Ectodermal cell (in vitro differentiated cells): ENCODE measurements around the gene TOR1B.

Experiments
- H3K27ac ChIP-seq: 2 replicates; pipeline ENCODE4 v1.7.0; 2013; ENCODE audit warnings: mild to moderate bottlenecking, low read depth, low read length; ENCODE audit not compliant: insufficient read depth, poor library complexity, severe bottlenecking
- H3K27me3 ChIP-seq: 2 replicates; pipeline ENCODE4 v1.7.0; 2013; ENCODE audit warnings: mild to moderate bottlenecking, low read length; ENCODE audit not compliant: insufficient read depth, control insufficient read depth, poor library complexity, severe bottlenecking
- H3K36me3 ChIP-seq: one replicate; pipeline ENCODE4 v1.7.0; 2013; ENCODE audit warnings: low read length; ENCODE audit not compliant: control insufficient read depth, insufficient read depth
- H3K4me1 ChIP-seq: one replicate; pipeline ENCODE4 v1.7.0; 2013; ENCODE audit warnings: low read length; ENCODE audit not compliant: control insufficient read depth, insufficient read depth
- H3K4me3 ChIP-seq: 2 replicates; pipeline ENCODE4 v1.7.0; 2013; ENCODE audit warnings: low read depth, low read length, control low read depth; ENCODE audit not compliant: insufficient read depth
- H3K9me3 ChIP-seq: 2 replicates; pipeline ENCODE4 v1.7.0; 2013; ENCODE audit warnings: mild to moderate bottlenecking, low read length, moderate library complexity; ENCODE audit not compliant: control insufficient read depth
- WGBS, 2 experiments: methylation state at CpG; one replicate each; pipeline ENCODE4 v1.1.7; 2013; ENCODE audit warnings: missing lambda C conversion rate in 2 of 2; 5-methylcytosine and 5-hydroxymethylcytosine counted together

The TOR1B gene

DNA sequence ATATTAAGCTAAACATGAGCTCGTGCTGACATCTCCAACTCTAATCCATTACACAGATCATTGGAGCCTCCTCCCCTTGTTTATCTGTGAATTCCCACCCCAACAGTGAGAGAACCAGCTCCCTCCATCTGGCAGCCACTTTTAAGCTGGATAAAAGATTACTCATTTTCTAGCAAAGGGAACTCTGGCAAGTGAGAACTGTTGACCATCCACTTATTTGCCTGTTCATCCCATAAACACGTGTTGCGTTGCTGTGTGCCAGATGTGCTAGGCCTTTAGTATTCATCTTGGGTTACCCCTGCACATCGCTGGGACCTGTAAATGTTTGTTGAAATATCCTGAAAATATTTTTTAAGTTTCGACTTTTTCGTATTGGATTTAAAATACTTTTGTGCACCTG is 23.4 kb downstream of the TOR1B start:
- peaks cover 27% of the 10 kb centered on the region for H3K36me3 ChIP-seq
- H3K27me3 ChIP-seq, result no peaks in the 10 kb centered on the region
- no peaks in the 10 kb centered on the region for H3K4me1 ChIP-seq
- H3K4me3 ChIP-seq, result no peak overlapping the region
- 96 to 98% methylated on average over 6 of the region's 6 CpGs for WGBS, 2 experiments
- H3K9me3 ChIP-seq, result no peaks in the 10 kb centered on the region
- H3K27ac ChIP-seq, result no peak overlapping the region

DNA sequence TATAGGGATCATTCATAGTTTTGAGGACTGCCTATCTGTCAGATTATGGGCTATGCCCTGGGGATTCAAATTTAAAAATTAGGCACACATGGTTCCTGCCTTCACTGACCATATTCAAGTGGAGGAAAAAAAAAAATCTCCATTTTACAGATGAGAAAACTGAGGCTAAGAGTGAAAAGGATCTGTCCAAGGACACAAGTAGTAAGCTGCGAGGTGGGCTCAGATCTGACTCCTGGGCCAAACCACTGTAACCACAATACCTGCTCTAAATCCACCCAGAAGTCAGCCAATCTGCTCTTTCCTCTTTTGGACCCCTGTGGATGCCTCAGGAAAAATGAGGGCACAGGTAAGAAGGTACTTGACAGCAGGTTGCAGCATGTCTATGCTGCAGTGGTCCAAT is 23.8 kb downstream of the TOR1B start:
- no peak overlapping the region for H3K27ac ChIP-seq
- H3K9me3 ChIP-seq, result no peaks in the 10 kb centered on the region
- 89 to 93% methylated on average over 1 of the region's 1 CpG for WGBS, 2 experiments
- H3K4me1 ChIP-seq, result no peaks in the 10 kb centered on the region
- no peak overlapping the region for H3K4me3 ChIP-seq
- H3K36me3 ChIP-seq, result peaks cover 27% of the 10 kb centered on the region
- no peaks in the 10 kb centered on the region for H3K27me3 ChIP-seq

DNA sequence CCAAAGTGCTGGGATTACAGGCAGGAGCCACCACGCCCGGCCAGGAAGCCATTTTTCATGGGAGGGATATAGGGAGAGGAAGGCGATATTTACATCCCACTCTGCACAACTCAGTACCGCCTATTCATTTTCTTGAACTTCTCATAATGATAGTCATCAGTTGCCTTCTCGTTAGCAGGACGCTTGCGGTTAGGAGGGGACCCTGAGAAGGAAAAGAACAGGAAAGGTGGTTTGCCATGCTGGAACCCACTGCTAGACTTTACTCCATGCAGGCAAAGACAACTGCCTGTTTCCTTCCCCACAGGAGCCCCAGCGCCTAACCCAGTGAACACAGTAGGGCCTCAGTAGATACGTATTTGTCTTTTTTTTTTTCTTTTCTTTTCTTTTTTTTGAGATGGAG is 25.1 kb downstream of the TOR1B start:
- Histone ChIP-seq H3K36me3 (peaks cover 25% of the 10 kb centered on the region), H3K27me3 (no peaks in the 10 kb centered on the region), H3K27ac (no peak overlapping the region), H3K9me3 (no peaks in the 10 kb centered on the region), H3K4me1 (no peaks in the 10 kb centered on the region), H3K4me3 (no peak overlapping the region)
- 89% methylated on average over 9 of the region's 9 CpGs for WGBS, 2 experiments

- peaks cover 25% of the 10 kb centered on the region for H3K36me3 ChIP-seq
These were observed 26.0 kb downstream of the TOR1B start for GRCh38 chr9:129828969-129829368.

GRCh38 chr9:129832982-129833381 is 30.0 kb downstream of the TOR1B start:
- no peak overlapping the region for H3K27ac ChIP-seq
- no peaks in the 10 kb centered on the region for H3K27me3 ChIP-seq
- H3K4me3 ChIP-seq, result no peak overlapping the region
- H3K4me1 ChIP-seq, result peaks cover 5% of the 10 kb centered on the region
- 83 to 95% methylated on average over 1 of the region's 1 CpG for WGBS, 2 experiments
- no peaks in the 10 kb centered on the region for H3K9me3 ChIP-seq
- peaks cover 25% of the 10 kb centered on the region for H3K36me3 ChIP-seq

More at GRCh38 chr9:129828969-129829368, 26.0 kb downstream of the TOR1B start:
- 95% methylated on average over 10 of the region's 10 CpGs for WGBS, 2 experiments
- Histone ChIP-seq H3K4me3 (no peak overlapping the region), H3K27ac (no peak overlapping the region), H3K4me1 (no peaks in the 10 kb centered on the region), H3K9me3 (no peaks in the 10 kb centered on the region), H3K27me3 (no peaks in the 10 kb centered on the region)

GRCh38 chr9:129834489-129835127 is 31.6 kb downstream of the TOR1B start:
- WGBS, 2 experiments, result 5 to 6% methylated on average over 32 of the region's 32 CpGs
- Histone ChIP-seq H3K9me3 (no peaks in the 10 kb centered on the region), H3K36me3 (peaks cover 15% of the 10 kb centered on the region), H3K4me3 (peak overlapping the region; percentile 92), H3K27me3 (no peaks in the 10 kb centered on the region), H3K27ac (no peak overlapping the region), H3K4me1 (peaks cover 5% of the 10 kb centered on the region)

DNA sequence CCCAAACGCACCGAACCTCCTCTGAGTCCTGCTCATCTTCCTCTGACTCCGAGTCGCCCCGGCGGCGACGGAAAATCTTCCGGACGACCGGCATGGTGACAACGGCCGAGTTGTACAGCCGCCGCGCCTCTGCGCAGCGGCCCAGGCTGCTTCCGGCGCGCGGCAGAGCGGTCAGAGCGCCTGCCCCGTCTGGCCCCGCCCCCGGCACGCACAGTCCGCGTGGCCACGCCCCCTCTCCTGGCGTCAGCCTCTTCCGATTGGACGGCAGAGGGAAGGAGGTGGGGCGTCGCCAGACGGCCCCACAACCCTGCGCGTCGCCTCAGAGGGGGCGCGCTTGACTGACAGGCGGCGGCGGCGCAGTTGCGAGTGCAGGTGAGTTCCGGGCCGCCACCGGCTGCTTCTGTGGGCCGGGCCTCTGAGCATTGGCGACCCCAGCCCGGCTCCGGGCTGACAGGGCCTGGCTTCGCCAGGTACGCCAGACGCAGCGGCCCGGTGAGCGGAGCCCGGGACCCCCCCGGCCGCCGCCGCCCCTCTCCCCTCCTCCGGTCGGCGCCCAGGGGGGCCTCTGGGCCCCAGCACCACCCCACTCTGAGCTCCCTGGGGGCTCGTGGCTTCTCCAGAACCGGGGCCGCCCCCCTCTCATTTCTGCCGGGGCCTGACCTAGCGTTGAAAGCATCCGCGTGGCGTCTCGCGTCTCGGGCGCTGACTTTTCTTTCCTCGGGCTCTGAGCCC is 32.3 kb downstream of the TOR1B start, which contains the start of the genes C9orf78 and USP20:
C9orf78 (minus strand) TSS at position 148 of the 732 bp plus-strand sequence; CDS start at position 94, 54 bp downstream.
USP20 (plus strand) TSS at position 331 of the 732 bp plus-strand sequence. CDS start 17,098 bp downstream, outside the sequence.
- 0% methylated on average over 81 of the region's 81 CpGs for WGBS, 2 experiments
- H3K27ac ChIP-seq, result no peak within 1 kb of the TSS

GRCh38 chr9:129835860-129836223 is 32.9 kb downstream of the TOR1B start:
- Histone ChIP-seq H3K27me3 (no peaks in the 10 kb centered on the region), H3K4me1 (peaks cover 5% of the 10 kb centered on the region), H3K36me3 (peaks cover 5% of the 10 kb centered on the region), H3K27ac (no peak overlapping the region), H3K9me3 (no peaks in the 10 kb centered on the region), H3K4me3 (peak overlapping the region; percentile 92)
- WGBS, 2 experiments, result 1 to 5% methylated on average over 18 to 19 of the region's 19 CpGs

More for the DNA sequence above, 32.3 kb downstream of the TOR1B start, which contains the start of the genes C9orf78 and USP20:
- H3K9me3 ChIP-seq, result no peaks in the 10 kb centered on the region
- no peaks in the 10 kb centered on the region for H3K27me3 ChIP-seq
- peak within 1 kb of the TSS; percentile 92 for H3K4me3 ChIP-seq
- H3K4me1 ChIP-seq, result peaks cover 5% of the 10 kb centered on the region
- H3K36me3 ChIP-seq, result peaks cover 9% of the 10 kb centered on the region

GRCh38 chr9:129836311-129837007 is 33.5 kb downstream of the TOR1B start:
- no peak overlapping the region for H3K27ac ChIP-seq
- peaks cover 5% of the 10 kb centered on the region for H3K36me3 ChIP-seq
- no peaks in the 10 kb centered on the region for H3K9me3 ChIP-seq
- H3K27me3 ChIP-seq, result no peaks in the 10 kb centered on the region
- H3K4me1 ChIP-seq, result peaks cover 5% of the 10 kb centered on the region
- 68 to 69% methylated on average over 16 of the region's 16 CpGs for WGBS, 2 experiments
- H3K4me3 ChIP-seq, result peak overlapping the region; percentile 92

GRCh38 chr9:129838707-129839259 is 35.8 kb downstream of the TOR1B start:
- Histone ChIP-seq H3K4me1 (peaks cover 5% of the 10 kb centered on the region), H3K4me3 (no peak overlapping the region), H3K9me3 (no peaks in the 10 kb centered on the region), H3K27ac (no peak overlapping the region), H3K27me3 (no peaks in the 10 kb centered on the region), H3K36me3 (no peaks in the 10 kb centered on the region)
- WGBS, 2 experiments, result 91 to 92% methylated on average over 12 of the region's 12 CpGs
